Hematopoietic multipotent progenitor cell treated with erythropoietin and hydrocortisone succinate and interleukin-3 and kit ligand, for 6 days (in vitro differentiated cells): ENCODE results near the gene EMILIN3.
"Not testable (repeated sequence)": the region's sequence is repeated elsewhere in the genome, so short reads cannot be mapped to it uniquely, and the experiment has no call there.

ENCODE experiments used
- DNase-seq: peaks from one replicate; pipeline ENCODE4 v3.0.0-alpha.2; 2015

The EMILIN3 gene

DNA sequence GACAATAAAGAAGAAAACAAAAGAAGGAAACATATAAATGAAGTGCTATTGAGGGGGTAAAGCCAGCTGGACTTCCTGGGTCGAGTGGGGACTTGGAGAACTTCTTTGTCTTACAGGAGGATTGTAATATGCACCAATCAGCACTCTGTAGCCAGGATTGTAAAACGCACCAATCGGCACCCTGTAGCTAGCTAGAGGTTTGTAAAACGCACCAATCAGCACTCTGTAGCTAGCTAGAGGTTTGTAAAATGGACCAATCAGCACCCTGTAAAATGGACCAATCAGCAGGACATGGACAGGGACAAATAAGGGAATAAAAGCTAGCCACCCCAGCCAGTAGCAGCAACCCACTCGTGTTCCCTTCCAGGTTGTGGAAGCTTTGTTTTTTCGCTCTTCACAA lies 54.6 kb downstream of the EMILIN3 start:
- not testable (repeated sequence) for DNase-seq
